Hepatocyte (in vitro differentiated cells): Measurements from ENCODE around the gene MAP7. TPM values are rescaled to one million over a fixed set of nuclear protein-coding genes. Genes with fewer than 3 reads are reported as not detected.
"Not testable (repeated sequence)": the region's sequence is repeated elsewhere in the genome, so short reads cannot be mapped to it uniquely, and the experiment has no call there.

Source experiments
- DNase-seq: peaks from one replicate; pipeline ENCODE4 v3.0.0-alpha.2; 2016; ENCODE audit warnings: low spot score
- H2AFZ ChIP-seq: fragments of 200-600 bp; sonication (generic); 2 replicates; pipeline ENCODE4 v1.6.0; 2016; ENCODE audit warnings: antibody characterized with exemption, mild to moderate bottlenecking
- H3K27ac ChIP-seq: fragments of 200-600 bp; sonication (generic); 2 replicates; pipeline ENCODE4 v1.5.1; 2016; ENCODE audit warnings: mild to moderate bottlenecking
- H3K27me3 ChIP-seq: fragments of 200-600 bp; sonication (generic); 2 replicates; pipeline ENCODE4 v1.6.1; 2016
- H3K36me3 ChIP-seq: fragments of 200-600 bp; sonication (generic); replicated peaks from 2 replicates; pipeline ENCODE4 v1.5.1; 2016; ENCODE audit warnings: low read depth; ENCODE audit not compliant: insufficient read depth
- H3K4me1 ChIP-seq: fragments of 200-600 bp; sonication (generic); 2 replicates; pipeline ENCODE4 v1.5.1; 2016; ENCODE audit warnings: mild to moderate bottlenecking, moderate library complexity; ENCODE audit not compliant: insufficient read depth
- H3K4me2 ChIP-seq: fragments of 200-600 bp; sonication (generic); 2 replicates; pipeline ENCODE4 v1.6.0; 2016
- H3K4me3 ChIP-seq: fragments of 200-600 bp; sonication (generic); 2 replicates; pipeline ENCODE4 v1.5.1; 2016; ENCODE audit warnings: mild to moderate bottlenecking
- H3K79me2 ChIP-seq: fragments of 200-600 bp; sonication (generic); 2 replicates; pipeline ENCODE4 v1.6.0; 2017; ENCODE audit warnings: mild to moderate bottlenecking
- H3K9me2 ChIP-seq: fragments of 200-600 bp; sonication (generic); replicated peaks from 2 replicates; pipeline ENCODE4 v1.6.0; 2017; ENCODE audit warnings: mild to moderate bottlenecking; ENCODE audit not compliant: insufficient read depth
- H3K9me3 ChIP-seq: fragments of 200-600 bp; sonication (generic); 2 replicates; pipeline ENCODE4 v1.5.1; 2016; ENCODE audit warnings: low read depth, mild to moderate bottlenecking
- H4K20me1 ChIP-seq: fragments of 200-600 bp; sonication (generic); 2 replicates; pipeline ENCODE4 v1.6.0; 2016; ENCODE audit warnings: mild to moderate bottlenecking; ENCODE audit not compliant: insufficient read depth, poor library complexity, severe bottlenecking
- EZH2 ChIP-seq: fragments of 200-600 bp; sonication (generic); IDR thresholded peaks from 2 replicates; pipeline ENCODE4 v1.6.1; 2016; ENCODE audit warnings: antibody characterized with exemption, mild to moderate bottlenecking, borderline replicate concordance
- EZH2phosphoT487 ChIP-seq: fragments of 200-600 bp; sonication (generic); IDR thresholded peaks from one replicate; pipeline ENCODE4 v1.6.1; 2018; ENCODE audit warnings: antibody characterized with exemption, mild to moderate bottlenecking, low read depth, moderate library complexity; ENCODE audit not compliant: unreplicated experiment, severe bottlenecking
- WGBS: methylation state at CpG from one replicate; pipeline ENCODE4 v1.1.6; 2016; ENCODE audit warnings: low lambda C conversion rate; ENCODE audit errors: missing lambda C conversion rate; 5-methylcytosine and 5-hydroxymethylcytosine counted together
- polyA plus RNA-seq: library from polyadenylated mRNA; unstranded; fragments of >200 nt; fragmentation: Nextera tagmentation; extraction: Ambion mirVana; gene quantifications from 2 replicates; pipeline ENCODE4 v1.2.1, GENCODE V29; 2016
- total RNA-seq: library from RNA; depleted of rRNA; stranded (reverse); fragments of >200 nt; gene quantifications from 2 replicates; pipeline ENCODE4 v1.2.3, GENCODE V29; 2014
- TF ChIP-seq, protein P1 (sequence below): fragments of 200-600 bp; sonication (generic); IDR thresholded peaks from 2 replicates; pipeline ENCODE4 v1.5.1; 2016; ENCODE audit warnings: antibody characterized with exemption, mild to moderate bottlenecking; ENCODE audit not compliant: poor library complexity

Gene MAP7
- total and polyA plus RNA-seq, 2 experiments from 2014 or later = 13.4 to 22.9 TPM

DNA sequence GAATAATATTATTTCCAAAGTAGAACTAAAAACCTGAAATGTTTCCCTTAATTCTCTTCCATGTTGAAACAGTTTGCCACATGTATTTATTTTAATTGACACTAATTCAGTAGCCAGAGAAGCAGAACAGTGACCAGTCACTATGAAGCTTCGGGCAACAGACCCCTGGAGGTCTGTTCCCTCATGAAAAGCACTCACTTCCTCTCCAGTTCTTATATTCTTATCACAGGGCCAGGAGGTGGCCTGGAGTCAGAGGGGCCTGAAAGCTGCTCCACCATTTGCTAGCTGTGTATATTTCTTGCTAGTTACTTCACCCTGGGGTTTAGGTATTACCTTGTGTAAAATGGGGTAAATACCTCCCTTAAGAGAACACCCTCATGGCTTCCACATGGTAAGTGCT lies 49.1 kb downstream of the MAP7 start:
- H2AFZ ChIP-seq = no peak overlapping the region
- no peaks in the 10 kb centered on the region for H3K27me3 ChIP-seq
- no peak for DNase-seq
- H3K79me2 ChIP-seq = peaks cover 51% of the 10 kb centered on the region
- no peaks in the 10 kb centered on the region for H3K4me1 ChIP-seq
- 69% methylated on average over 1 of the region's 1 CpG for WGBS
- H3K27ac ChIP-seq = no peak overlapping the region
- no peaks in the 10 kb centered on the region for H3K36me3 ChIP-seq
- H4K20me1 ChIP-seq = no peaks in the 10 kb centered on the region
- no peaks in the 10 kb centered on the region for H3K9me2 ChIP-seq
- no peak overlapping the region for H3K4me3 ChIP-seq
- H3K4me2 ChIP-seq = no peak overlapping the region
- H3K9me3 ChIP-seq = no peaks in the 10 kb centered on the region
- TF ChIP-seq EZH2 (no peak), EZH2phosphoT487 (no peak)
- TF ChIP-seq, protein P1, sequence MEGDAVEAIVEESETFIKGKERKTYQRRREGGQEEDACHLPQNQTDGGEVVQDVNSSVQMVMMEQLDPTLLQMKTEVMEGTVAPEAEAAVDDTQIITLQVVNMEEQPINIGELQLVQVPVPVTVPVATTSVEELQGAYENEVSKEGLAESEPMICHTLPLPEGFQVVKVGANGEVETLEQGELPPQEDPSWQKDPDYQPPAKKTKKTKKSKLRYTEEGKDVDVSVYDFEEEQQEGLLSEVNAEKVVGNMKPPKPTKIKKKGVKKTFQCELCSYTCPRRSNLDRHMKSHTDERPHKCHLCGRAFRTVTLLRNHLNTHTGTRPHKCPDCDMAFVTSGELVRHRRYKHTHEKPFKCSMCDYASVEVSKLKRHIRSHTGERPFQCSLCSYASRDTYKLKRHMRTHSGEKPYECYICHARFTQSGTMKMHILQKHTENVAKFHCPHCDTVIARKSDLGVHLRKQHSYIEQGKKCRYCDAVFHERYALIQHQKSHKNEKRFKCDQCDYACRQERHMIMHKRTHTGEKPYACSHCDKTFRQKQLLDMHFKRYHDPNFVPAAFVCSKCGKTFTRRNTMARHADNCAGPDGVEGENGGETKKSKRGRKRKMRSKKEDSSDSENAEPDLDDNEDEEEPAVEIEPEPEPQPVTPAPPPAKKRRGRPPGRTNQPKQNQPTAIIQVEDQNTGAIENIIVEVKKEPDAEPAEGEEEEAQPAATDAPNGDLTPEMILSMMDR = no peak

DNA sequence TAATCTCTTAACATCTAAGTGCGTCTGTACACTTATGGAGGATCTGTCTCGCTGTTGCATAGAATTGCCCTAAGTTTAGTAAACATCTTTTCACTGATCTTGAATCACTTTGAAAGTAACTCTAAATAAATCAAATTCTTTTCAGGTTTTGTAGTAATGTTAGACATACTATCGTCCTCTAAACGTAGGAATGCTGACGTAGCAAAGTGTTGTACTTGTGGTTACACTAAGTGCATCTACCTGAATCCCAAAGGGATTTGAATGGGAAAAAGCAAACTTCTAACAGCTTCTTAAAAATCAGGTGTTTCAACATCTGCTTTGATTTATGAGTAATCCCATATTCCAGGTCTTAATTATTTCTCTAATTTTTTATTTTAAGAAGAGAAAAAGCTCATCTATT lies 49.8 kb downstream of the MAP7 start:
- Histone ChIP-seq H3K9me3 (no peaks in the 10 kb centered on the region), H3K27me3 (no peaks in the 10 kb centered on the region), H4K20me1 (no peaks in the 10 kb centered on the region), H3K4me1 (no peaks in the 10 kb centered on the region), H3K4me3 (no peak overlapping the region), H3K79me2 (peaks cover 51% of the 10 kb centered on the region), H3K4me2 (no peak overlapping the region), H3K36me3 (no peaks in the 10 kb centered on the region), H2AFZ (no peak overlapping the region), H3K27ac (no peak overlapping the region), H3K9me2 (no peaks in the 10 kb centered on the region)
- 75% methylated on average over 5 of the region's 5 CpGs for WGBS
- DNase-seq = no peak
- no peak for TF ChIP-seq EZH2
- TF ChIP-seq, protein P1 = no peak
- TF ChIP-seq EZH2phosphoT487 = no peak

DNA sequence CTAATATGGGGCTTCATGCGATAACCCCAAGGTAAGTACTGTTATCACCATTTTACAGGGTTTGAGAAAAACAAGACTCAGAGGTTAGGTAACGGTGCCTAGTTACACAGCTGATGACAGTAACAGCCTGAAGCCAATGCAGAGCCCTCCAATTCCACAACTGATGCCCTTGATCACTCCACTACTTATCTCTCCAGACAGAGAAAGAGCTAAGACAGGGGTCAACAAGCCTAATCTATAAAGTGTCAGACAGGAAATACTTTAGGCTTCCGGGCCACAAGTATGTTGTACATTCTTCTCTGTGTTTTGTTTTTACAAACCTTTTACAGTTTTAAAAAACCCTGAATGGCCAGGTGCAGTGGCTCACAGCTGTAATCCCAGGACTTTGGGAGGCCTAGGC lies 50.9 kb downstream of the MAP7 start:
- Histone ChIP-seq H3K9me3 (no peaks in the 10 kb centered on the region), H3K27ac (no peak overlapping the region), H3K79me2 (peaks cover 46% of the 10 kb centered on the region), H3K4me2 (no peak overlapping the region), H3K4me1 (no peaks in the 10 kb centered on the region), H3K9me2 (no peaks in the 10 kb centered on the region), H4K20me1 (no peaks in the 10 kb centered on the region), H3K27me3 (no peaks in the 10 kb centered on the region), H3K36me3 (no peaks in the 10 kb centered on the region), H2AFZ (no peak overlapping the region), H3K4me3 (no peak overlapping the region)
- no peak for DNase-seq
- 47% methylated on average over 3 of the region's 3 CpGs for WGBS
- TF ChIP-seq, protein P1 = no peak
- TF ChIP-seq EZH2phosphoT487 (no peak), EZH2 (no peak)

DNA sequence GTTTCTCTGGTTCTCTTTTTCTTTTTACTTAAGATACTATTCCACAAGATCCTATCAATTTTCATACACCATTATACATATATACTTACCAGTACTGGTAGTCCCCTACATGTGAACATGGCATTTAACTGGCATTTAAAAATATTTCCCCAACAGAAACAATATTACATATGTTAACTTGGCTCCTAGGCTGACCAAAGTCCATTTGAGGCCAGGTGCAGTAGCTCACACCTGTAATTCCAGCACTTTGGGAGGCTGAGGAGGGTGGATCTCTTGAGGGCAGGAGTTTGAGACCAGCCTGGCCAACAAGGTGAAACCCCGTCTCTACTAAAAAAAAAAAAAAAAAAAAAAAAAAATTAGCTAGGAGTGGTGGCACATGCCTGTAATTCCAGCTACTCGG lies 53.8 kb downstream of the MAP7 start:
- H4K20me1 ChIP-seq, H3K9me2 ChIP-seq, H3K4me2 ChIP-seq, H2AFZ ChIP-seq, H3K9me3 ChIP-seq, H3K27ac ChIP-seq, DNase-seq, H3K4me1 ChIP-seq, H3K27me3 ChIP-seq, H3K36me3 ChIP-seq, H3K4me3 ChIP-seq: not testable (repeated sequence)
- WGBS = 100% methylated on average over 1 of the region's 2 CpGs
- peaks cover 44% of the 10 kb centered on the region for H3K79me2 ChIP-seq
